IMR-90 (cell line): Measurements from ENCODE around the gene VPS26A. TPM values are rescaled to one million over a fixed set of nuclear protein-coding genes. Genes with fewer than 3 reads are reported as not detected.

Source experiments
- ATAC-seq: fragments of 200-7000 bp; cut with Tn5 transposase; 2 replicates; pipeline ENCODE4 v1.9.1; 2020; ENCODE audit warnings: low read depth, mild to moderate bottlenecking, moderate library complexity
- BruUV-seq: library from RNA; stranded (reverse); fragments of 400-500 nt; replicated peaks from 2 replicates; lab custom pipeline; 2021; lab: Mats Ljungman, UMichigan
- CTCF ChIA-PET: fragments of 300-600 bp; formaldehyde crosslinking; extraction: SDS; loops from one replicate; lab custom pipeline; 2021; ENCODE audit warnings: antibody characterized with exemption; lab: Yijun Ruan, JAX
- POLR2A ChIA-PET: fragments of 300-600 bp; sonication (Branson Sonifier 250); formaldehyde crosslinking; loops from one replicate; lab custom pipeline; 2022; ENCODE audit warnings: antibody characterized with exemption; ENCODE audit not compliant: unreplicated experiment; lab: Charles Lee
- DNase-seq: peaks from one replicate; pipeline ENCODE4 v3.0.0; 2013
- H2AFZ ChIP-seq: replicated peaks from 2 replicates; pipeline ENCODE3; 2013; ENCODE audit warnings: low read length, mild to moderate bottlenecking; ENCODE audit not compliant: poor library complexity
- H2AK5ac ChIP-seq: 2 replicates; pipeline ENCODE4 v1.6.1; 2013; ENCODE audit warnings: low read depth, low read length, inconsistent platforms
- H2AK9ac ChIP-seq: replicated peaks from 2 replicates; pipeline ENCODE3; 2013; ENCODE audit warnings: mild to moderate bottlenecking, low read depth, low read length, moderate library complexity; ENCODE audit not compliant: poor library complexity
- H2BK120ac ChIP-seq: 2 replicates; pipeline ENCODE4 v1.6.1; 2013; ENCODE audit warnings: low read depth, low read length, inconsistent platforms
- H2BK15ac ChIP-seq: 3 replicates; pipeline ENCODE4 v1.6.1; 2013; ENCODE audit warnings: low read depth, low read length, inconsistent platforms
- H2BK20ac ChIP-seq: 2 replicates; pipeline ENCODE4 v1.6.1; 2013; ENCODE audit warnings: low read depth, mild to moderate bottlenecking, inconsistent platforms, low read length, moderate library complexity
- H2BK5ac ChIP-seq: 2 replicates; pipeline ENCODE4 v1.6.1; 2013; ENCODE audit warnings: mild to moderate bottlenecking, low read depth, low read length, inconsistent platforms; ENCODE audit not compliant: poor library complexity, severe bottlenecking
- H3K14ac ChIP-seq: replicated peaks from 2 replicates; pipeline ENCODE4 v1.6.1; 2013; ENCODE audit warnings: low read depth, low read length, inconsistent platforms
- H3K18ac ChIP-seq: 2 replicates; pipeline ENCODE4 v1.6.1; 2013; ENCODE audit warnings: low read depth, low read length, control low read depth
- H3K23ac ChIP-seq: 2 replicates; pipeline ENCODE4 v1.6.1; 2013; ENCODE audit warnings: low read depth, low read length, inconsistent platforms
- H3K27ac ChIP-seq: 2 replicates; pipeline ENCODE4 v1.5.1; 2013; ENCODE audit warnings: mild to moderate bottlenecking, control low read depth, low read length; ENCODE audit not compliant: insufficient read depth
- H3K27me3 ChIP-seq: 2 replicates; pipeline ENCODE4 v1.6.1; 2013; ENCODE audit warnings: low read length; ENCODE audit not compliant: control insufficient read depth, insufficient read depth
- H3K36me3 ChIP-seq: 2 replicates; pipeline ENCODE4 v1.6.1; 2013; ENCODE audit warnings: low read length, mixed read lengths; ENCODE audit not compliant: control insufficient read depth, insufficient read depth
- H3K4ac ChIP-seq: 2 replicates; pipeline ENCODE4 v1.6.1; 2013; ENCODE audit warnings: low read depth, low read length, inconsistent platforms
- H3K4me1 ChIP-seq: 2 replicates; pipeline ENCODE4 v1.6.1; 2013; ENCODE audit warnings: low read length, mixed read lengths; ENCODE audit not compliant: control insufficient read depth, insufficient read depth
- H3K4me2 ChIP-seq: 2 replicates; pipeline ENCODE4 v1.6.1; 2013; ENCODE audit warnings: low read depth, mild to moderate bottlenecking, control low read depth, low read length, moderate library complexity
- H3K4me3 ChIP-seq: 2 replicates; pipeline ENCODE4 v1.5.1; 2013; ENCODE audit warnings: low read depth, mild to moderate bottlenecking, control low read depth, low read length, moderate library complexity; ENCODE audit not compliant: insufficient read depth
- H3K56ac ChIP-seq: 2 replicates; pipeline ENCODE4 v1.6.1; 2013; ENCODE audit warnings: low read length, inconsistent platforms; ENCODE audit not compliant: insufficient read depth; ENCODE audit errors: extremely low read depth
- H3K79me1 ChIP-seq, 2 experiments: 2 replicates each; pipeline ENCODE4 v1.6.1; 2013; ENCODE audit warnings: low read length in 2 of 2, inconsistent platforms in 1 of 2, low read depth in 1 of 2
- H3K9ac ChIP-seq: 2 replicates; pipeline ENCODE4 v1.6.1; 2013; ENCODE audit warnings: low read depth, low read length, control low read depth
- H3K9me1 ChIP-seq: 2 replicates; pipeline ENCODE4 v1.6.1; 2013; ENCODE audit warnings: low read length, inconsistent platforms; ENCODE audit not compliant: insufficient read depth
- H3K9me3 ChIP-seq: 2 replicates; pipeline ENCODE4 v1.6.1; 2013; ENCODE audit warnings: low read length; ENCODE audit not compliant: control insufficient read depth, insufficient read depth
- H4K20me1 ChIP-seq: 2 replicates; pipeline ENCODE4 v1.6.1; 2013; ENCODE audit warnings: low read length, inconsistent platforms; ENCODE audit not compliant: insufficient read depth
- H4K5ac ChIP-seq: 2 replicates; pipeline ENCODE4 v1.6.1; 2013; ENCODE audit warnings: mild to moderate bottlenecking, low read depth, low read length, control low read depth
- H4K8ac ChIP-seq, 2 experiments: 2 replicates each; pipeline ENCODE4 v1.6.1; 2013; ENCODE audit warnings: low read depth in 2 of 2, low read length in 2 of 2, control low read depth in 1 of 2, inconsistent platforms in 1 of 2
- H4K91ac ChIP-seq: 2 replicates; pipeline ENCODE4 v1.6.1; 2013; ENCODE audit warnings: low read depth, low read length, inconsistent platforms; ENCODE audit not compliant: insufficient read depth
- CHD1 ChIP-seq: IDR thresholded peaks from 2 replicates; pipeline ENCODE4 v1.6.1; 2012; ENCODE audit warnings: low read depth, low read length, improper control_type of control experiment
- MAFK ChIP-seq: IDR thresholded peaks from 2 replicates; pipeline ENCODE4 v1.6.1; 2012; ENCODE audit warnings: low read depth, low read length, improper control_type of control experiment
- RAD21 ChIP-seq: IDR thresholded peaks from 2 replicates; pipeline ENCODE4 v1.6.1; 2012; ENCODE audit warnings: low read length, improper control_type of control experiment
- RCOR1 ChIP-seq: IDR thresholded peaks from 2 replicates; pipeline ENCODE4 v1.6.1; 2012; ENCODE audit warnings: mild to moderate bottlenecking, low read length, improper control_type of control experiment; ENCODE audit not compliant: insufficient replicate concordance
- WGBS, 2 experiments: methylation state at CpG; one replicate each; pipeline versions ENCODE4 v1.1.5 to v1.1.7; 2013; ENCODE audit warnings: missing lambda C conversion rate in 2 of 2; ENCODE audit not compliant: insufficient read length in 1 of 2; ENCODE audit errors: extremely low coverage in 2 of 2; 5-methylcytosine and 5-hydroxymethylcytosine counted together
- dilution Hi-C: fragments of 300-500 bp; cut with HindIII; formaldehyde crosslinking; loops from one replicate; pipeline ENCODE4 v1.14.3; 2018; ENCODE audit warnings: low sequenced_read_pairs; ENCODE audit not compliant: unreplicated experiment
- in situ Hi-C: fragments of 300-500 bp; cut with MboI; formaldehyde crosslinking; loops from 3 replicates; pipeline ENCODE4 v1.14.3; 2019; ENCODE audit warnings: low sequenced_read_pairs, inconsistent platforms, mixed read lengths
- intact Hi-C: fragments of 100-400 bp; cut with micrococcal nuclease; formaldehyde crosslinking; loops from 2 replicates; pipeline ENCODE4 v1.10.0; 2022
- polyA plus RNA-seq, 3 experiments: library from polyadenylated mRNA; depleted of rRNA; stranded (reverse); fragments of >200 nt; gene quantifications; 2 replicates each; pipeline ENCODE4 v1.2.3, GENCODE V29; 2012; ENCODE audit warnings: low replicate concordance in 1 of 3
- total RNA-seq: library from RNA; depleted of rRNA; stranded (reverse); fragments of >200 nt; gene quantifications from 2 replicates; pipeline ENCODE4 v1.2.3, GENCODE V29; 2012

VPS26A gene
- total and polyA plus RNA-seq, 2 of the 4 experiments (the other 2 are of a cell fraction), result 7.2 to 18.7 TPM

DNA sequence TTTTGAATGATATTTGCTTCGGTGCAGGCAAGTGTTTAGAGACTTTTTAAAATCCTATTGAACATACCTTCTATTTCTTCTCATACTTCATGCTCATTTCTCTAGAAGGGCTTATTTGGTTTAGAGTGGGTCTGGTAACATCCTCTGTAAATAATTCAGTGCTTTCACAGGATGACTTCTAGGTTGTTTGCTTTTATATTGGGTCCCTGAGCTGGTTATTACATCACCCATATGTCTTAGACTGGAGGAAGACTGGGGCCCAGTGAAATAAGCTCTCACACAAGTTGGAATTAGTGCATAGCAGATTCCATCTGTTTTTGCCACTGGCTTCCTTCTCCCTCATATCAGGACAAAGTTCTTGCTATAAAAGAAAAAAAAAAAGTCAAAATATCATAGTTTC, 62.5 kb downstream of the VPS26A start:
- ChIA-PET POLR2A (no interaction called here), CTCF (no interaction called here)

More for the DNA sequence above, 62.5 kb downstream of the VPS26A start:
- BruUV-seq, result no TSS peak
- Histone ChIP-seq H2BK15ac (no peak overlapping the region), H2BK5ac (no peak overlapping the region), H3K23ac (no peak overlapping the region), H3K56ac (no peak overlapping the region), H3K14ac (no peak overlapping the region), H3K9ac (no peak overlapping the region), H4K91ac (no peak overlapping the region), H3K9me1 (no peaks in the 10 kb centered on the region), H3K4me1 (no peaks in the 10 kb centered on the region), H4K20me1 (no peaks in the 10 kb centered on the region; the same call in 1 of the 2 replicates), H3K4me3 (no peak overlapping the region), H2AK9ac (no peak overlapping the region), H4K8ac (no peak overlapping the region), H3K79me1 (peaks cover 6 to 26% of the 10 kb centered on the region in 2 experiments; a peak in 3 of 4 replicates), H3K9me3 (no peaks in the 10 kb centered on the region), H2BK20ac (no peak overlapping the region), H3K4me2 (no peak overlapping the region), H4K5ac (no peak overlapping the region), H2AFZ (no peak overlapping the region), H3K18ac (no peak overlapping the region), H3K36me3 (peaks cover 16% of the 10 kb centered on the region), H2BK120ac (no peak overlapping the region), H2AK5ac (no peak overlapping the region), H3K27ac (no peak overlapping the region), H3K27me3 (no peaks in the 10 kb centered on the region), H3K4ac (no peak overlapping the region)
- dilution Hi-C loops (no loop called here), intact Hi-C loops (no loop called here), in situ Hi-C loops (no loop called here)
- TF ChIP-seq CHD1 (no peak), MAFK (no peak), RAD21 (no peak), RCOR1 (no peak)
- no CpG with 5 or more reads among the region's 1 CpG for WGBS, 2 experiments
- no peak for DNase-seq
- ATAC-seq, result no peak
